Liver (tissue), 9 donors: ENCODE data around the gene PSD4. TPM values are rescaled to one million over a fixed set of nuclear protein-coding genes. Genes with fewer than 3 reads are reported as not detected.

Source experiments
- DNase-seq: peaks from one replicate; pipeline ENCODE4 v3.0.0-alpha.2; 2017; ENCODE audit warnings: low spot score
- H3K27ac ChIP-seq, 2 donors: one replicate each; pipeline ENCODE4 v1.7.0; 2013; ENCODE audit warnings: inconsistent platforms in 2 of 2, low read length in 2 of 2, control low read depth in 1 of 2, low read depth in 1 of 2, mild to moderate bottlenecking in 1 of 2
- H3K27me3 ChIP-seq, 4 donors: one replicate each; pipeline versions ENCODE4 v1.6.1 to v1.7.0; 2013; ENCODE audit warnings: low read length in 3 of 4, inconsistent platforms in 1 of 4, mild to moderate bottlenecking in 1 of 4, moderate library complexity in 1 of 4; ENCODE audit not compliant: control insufficient read depth in 4 of 4, insufficient read depth in 4 of 4
- H3K36me3 ChIP-seq, 4 donors: one replicate each; pipeline versions ENCODE4 v1.6.1 to v1.7.0; 2013; ENCODE audit warnings: low read length in 3 of 4, mild to moderate bottlenecking in 3 of 4, low read depth in 1 of 4, moderate library complexity in 1 of 4; ENCODE audit not compliant: control insufficient read depth in 4 of 4, insufficient read depth in 3 of 4
- H3K4me1 ChIP-seq, 4 donors: one replicate each; pipeline versions ENCODE4 v1.6.1 to v1.7.0; 2013; ENCODE audit warnings: low read length in 3 of 4, mild to moderate bottlenecking in 3 of 4, moderate library complexity in 1 of 4; ENCODE audit not compliant: control insufficient read depth in 4 of 4, insufficient read depth in 4 of 4
- H3K4me3 ChIP-seq, 3 donors: one replicate each; pipeline versions ENCODE4 v1.6.1 to v1.7.0; 2013; ENCODE audit warnings: low read length in 3 of 3, control low read depth in 1 of 3, low read depth in 1 of 3, mild to moderate bottlenecking in 1 of 3
- H3K9ac ChIP-seq, 2 donors: one replicate each; pipeline ENCODE4 v1.7.0; 2013; ENCODE audit warnings: low read length in 2 of 2, mild to moderate bottlenecking in 2 of 2, moderate library complexity in 2 of 2, control low read depth in 1 of 2, low read depth in 1 of 2
- H3K9me3 ChIP-seq, 4 donors: one replicate each; pipeline versions ENCODE4 v1.6.1 to v1.7.0; 2013; ENCODE audit warnings: low read length in 3 of 4; ENCODE audit not compliant: control insufficient read depth in 4 of 4
- EGR1 ChIP-seq, 2 donors: IDR thresholded peaks; 2 replicates each; pipeline ENCODE4 v1.6.1; 2016 to 2018; ENCODE audit warnings: antibody characterized with exemption in 2 of 2, low read depth in 2 of 2
- FOXA1 ChIP-seq: IDR thresholded peaks from 2 replicates; pipeline ENCODE4 v1.6.1; 2016; ENCODE audit warnings: antibody characterized with exemption
- FOXA2 ChIP-seq: IDR thresholded peaks from 2 replicates; pipeline ENCODE4 v1.6.1; 2016; ENCODE audit warnings: antibody characterized with exemption
- GABPA ChIP-seq, 2 donors: IDR thresholded peaks in 1 of 2; conservative IDR thresholded peaks in 1 of 2; 2 replicates each; pipeline ENCODE4 v1.6.1; 2016; ENCODE audit warnings: antibody characterized with exemption in 2 of 2, mild to moderate bottlenecking in 1 of 2, moderate library complexity in 1 of 2
- HNF4A ChIP-seq, 2 donors: conservative IDR thresholded peaks; 2 replicates each; pipeline ENCODE4 v1.6.1; 2016; ENCODE audit warnings: antibody characterized with exemption in 2 of 2, mild to moderate bottlenecking in 2 of 2
- HNF4G ChIP-seq: IDR thresholded peaks from 2 replicates; pipeline ENCODE4 v1.6.1; 2016; ENCODE audit warnings: antibody characterized with exemption
- JUND ChIP-seq, 2 donors: IDR thresholded peaks; 2 replicates each; pipeline ENCODE4 v1.6.1; 2016; ENCODE audit warnings: antibody characterized with exemption in 2 of 2
- NR2F2 ChIP-seq: IDR thresholded peaks from 2 replicates; pipeline ENCODE4 v1.6.1; 2016; ENCODE audit warnings: antibody characterized with exemption
- RAD21 ChIP-seq, 2 donors: IDR thresholded peaks; 2 replicates each; pipeline ENCODE4 v1.6.1; 2016; ENCODE audit warnings: antibody characterized with exemption in 2 of 2, mild to moderate bottlenecking in 2 of 2
- RXRA ChIP-seq, 2 donors: IDR thresholded peaks; 2 replicates each; pipeline ENCODE4 v1.6.1; 2017 to 2018; ENCODE audit warnings: antibody characterized with exemption in 2 of 2, mild to moderate bottlenecking in 1 of 2
- SP1 ChIP-seq: IDR thresholded peaks from 2 replicates; pipeline ENCODE4 v1.6.1; 2018; ENCODE audit warnings: antibody characterized with exemption, mild to moderate bottlenecking
- TAF1 ChIP-seq: conservative IDR thresholded peaks from 2 replicates; pipeline ENCODE4 v1.6.1; 2016; ENCODE audit warnings: antibody characterized with exemption, mild to moderate bottlenecking
- YY1 ChIP-seq: IDR thresholded peaks from 2 replicates; pipeline ENCODE4 v1.6.1; 2016; ENCODE audit warnings: antibody characterized with exemption, mild to moderate bottlenecking
- WGBS: extraction: QIAGEN DNeasy Blood & Tissue Kit; methylation state at CpG from one replicate; pipeline ENCODE4 v1.1.7; 2013; 5-methylcytosine and 5-hydroxymethylcytosine counted together
- polyA plus RNA-seq, 2 donors: library from polyadenylated mRNA; stranded (reverse) in 1 of 2; unstranded in 1 of 2; fragments of 200-250 nt in 1 of 2; fragments of >200 nt in 1 of 2; fragmentation: Nextera tagmentation in 1 of 2; extraction: Ambion mirVana in 1 of 2; gene quantifications; one replicate each; pipeline versions ENCODE4 v1.2.1 to v1.2.3, GENCODE V29; 2013 to 2015
- total RNA-seq, 2 donors: library from RNA; depleted of rRNA; stranded (reverse); fragments of >200 nt; gene quantifications; one replicate each; pipeline ENCODE4 v1.2.3, GENCODE V29; 2014
- TF ChIP-seq, protein P1 (sequence below): IDR thresholded peaks from 2 replicates; pipeline ENCODE4 v1.6.1; 2016; ENCODE audit warnings: antibody characterized with exemption, mild to moderate bottlenecking
- TF ChIP-seq, protein P2 (sequence below): fragments of 150-350 bp; IDR thresholded peaks from 2 replicates; pipeline ENCODE4 v1.5.1; 2017; ENCODE audit warnings: improper control_type of control experiment, low read depth, low read length; ENCODE audit not compliant: missing input control
- TF ChIP-seq, protein P3 (sequence below): IDR thresholded peaks from 2 replicates; pipeline ENCODE4 v1.6.1; 2016; ENCODE audit warnings: antibody characterized with exemption
- TF ChIP-seq, protein P4 (sequence below): IDR thresholded peaks from 2 replicates; pipeline ENCODE4 v1.6.1; 2016; ENCODE audit warnings: antibody characterized with exemption
- TF ChIP-seq, protein P5 (sequence below): IDR thresholded peaks from 2 replicates; pipeline ENCODE4 v1.6.1; 2016; ENCODE audit warnings: antibody characterized with exemption
- donor health status: healthy.
- donor health status: healthy.
- donor health status: healthy.
- donor health status: healthy.
- donor health status: healthy.

PSD4 gene
- total and polyA plus RNA-seq, 4 donors = 16.4 to 83.2 (median 34.4) TPM

DNA sequence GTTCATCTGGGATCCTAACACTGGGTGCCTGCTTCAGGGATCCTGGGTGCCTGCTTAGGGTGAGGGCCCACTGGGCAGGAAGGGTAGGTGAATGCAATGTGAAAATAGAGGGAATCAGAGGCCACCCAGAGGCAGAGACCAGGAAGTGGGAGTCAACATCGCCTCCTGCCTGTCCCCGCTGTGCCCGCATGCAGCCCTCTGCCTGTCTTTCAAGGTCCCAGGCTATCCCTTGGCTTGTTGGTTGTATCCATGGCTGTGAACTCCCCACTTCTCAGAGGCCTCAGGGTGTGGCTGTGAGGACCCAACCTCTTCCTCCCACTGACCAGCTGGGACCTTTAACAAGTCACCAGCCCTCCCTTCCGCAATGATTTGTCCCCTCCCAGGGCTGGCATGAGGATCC is 26.5 kb downstream of the PSD4 start:
- no peak for DNase-seq
- H3K4me3 ChIP-seq = no peak overlapping the region
- 90% methylated on average over 4 of the region's 4 CpGs for WGBS
- peaks cover 4 to 30% (median 15%) of the 10 kb centered on the region in 4 donors for H3K4me1 ChIP-seq
- peak overlapping the region in 1 of 2 donors; percentile 33 for H3K27ac ChIP-seq
- TF ChIP-seq YY1 (no peak), GABPA (IDR thresholded peaks at IDR 0.05 in 1 of 2, conservative IDR thresholded peaks at IDR 0.05 in 1 of 2) (no peak), RAD21 (IDR thresholded peaks at IDR 0.05) (peak in 1 of 2 donors; percentile 40), HNF4G (no peak), HNF4A (conservative IDR thresholded peaks at IDR 0.05) (no peak), TAF1 (no peak), FOXA2 (no peak), FOXA1 (no peak), NR2F2 (no peak), SP1 (no peak), EGR1 (IDR thresholded peaks at IDR 0.05; ENCODE audit: low read depth in 2 of 2) (no peak), JUND (IDR thresholded peaks at IDR 0.05) (no peak)
- TF ChIP-seq, protein P1, sequence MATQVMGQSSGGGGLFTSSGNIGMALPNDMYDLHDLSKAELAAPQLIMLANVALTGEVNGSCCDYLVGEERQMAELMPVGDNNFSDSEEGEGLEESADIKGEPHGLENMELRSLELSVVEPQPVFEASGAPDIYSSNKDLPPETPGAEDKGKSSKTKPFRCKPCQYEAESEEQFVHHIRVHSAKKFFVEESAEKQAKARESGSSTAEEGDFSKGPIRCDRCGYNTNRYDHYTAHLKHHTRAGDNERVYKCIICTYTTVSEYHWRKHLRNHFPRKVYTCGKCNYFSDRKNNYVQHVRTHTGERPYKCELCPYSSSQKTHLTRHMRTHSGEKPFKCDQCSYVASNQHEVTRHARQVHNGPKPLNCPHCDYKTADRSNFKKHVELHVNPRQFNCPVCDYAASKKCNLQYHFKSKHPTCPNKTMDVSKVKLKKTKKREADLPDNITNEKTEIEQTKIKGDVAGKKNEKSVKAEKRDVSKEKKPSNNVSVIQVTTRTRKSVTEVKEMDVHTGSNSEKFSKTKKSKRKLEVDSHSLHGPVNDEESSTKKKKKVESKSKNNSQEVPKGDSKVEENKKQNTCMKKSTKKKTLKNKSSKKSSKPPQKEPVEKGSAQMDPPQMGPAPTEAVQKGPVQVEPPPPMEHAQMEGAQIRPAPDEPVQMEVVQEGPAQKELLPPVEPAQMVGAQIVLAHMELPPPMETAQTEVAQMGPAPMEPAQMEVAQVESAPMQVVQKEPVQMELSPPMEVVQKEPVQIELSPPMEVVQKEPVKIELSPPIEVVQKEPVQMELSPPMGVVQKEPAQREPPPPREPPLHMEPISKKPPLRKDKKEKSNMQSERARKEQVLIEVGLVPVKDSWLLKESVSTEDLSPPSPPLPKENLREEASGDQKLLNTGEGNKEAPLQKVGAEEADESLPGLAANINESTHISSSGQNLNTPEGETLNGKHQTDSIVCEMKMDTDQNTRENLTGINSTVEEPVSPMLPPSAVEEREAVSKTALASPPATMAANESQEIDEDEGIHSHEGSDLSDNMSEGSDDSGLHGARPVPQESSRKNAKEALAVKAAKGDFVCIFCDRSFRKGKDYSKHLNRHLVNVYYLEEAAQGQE = no peak
- TF ChIP-seq, protein P2, sequence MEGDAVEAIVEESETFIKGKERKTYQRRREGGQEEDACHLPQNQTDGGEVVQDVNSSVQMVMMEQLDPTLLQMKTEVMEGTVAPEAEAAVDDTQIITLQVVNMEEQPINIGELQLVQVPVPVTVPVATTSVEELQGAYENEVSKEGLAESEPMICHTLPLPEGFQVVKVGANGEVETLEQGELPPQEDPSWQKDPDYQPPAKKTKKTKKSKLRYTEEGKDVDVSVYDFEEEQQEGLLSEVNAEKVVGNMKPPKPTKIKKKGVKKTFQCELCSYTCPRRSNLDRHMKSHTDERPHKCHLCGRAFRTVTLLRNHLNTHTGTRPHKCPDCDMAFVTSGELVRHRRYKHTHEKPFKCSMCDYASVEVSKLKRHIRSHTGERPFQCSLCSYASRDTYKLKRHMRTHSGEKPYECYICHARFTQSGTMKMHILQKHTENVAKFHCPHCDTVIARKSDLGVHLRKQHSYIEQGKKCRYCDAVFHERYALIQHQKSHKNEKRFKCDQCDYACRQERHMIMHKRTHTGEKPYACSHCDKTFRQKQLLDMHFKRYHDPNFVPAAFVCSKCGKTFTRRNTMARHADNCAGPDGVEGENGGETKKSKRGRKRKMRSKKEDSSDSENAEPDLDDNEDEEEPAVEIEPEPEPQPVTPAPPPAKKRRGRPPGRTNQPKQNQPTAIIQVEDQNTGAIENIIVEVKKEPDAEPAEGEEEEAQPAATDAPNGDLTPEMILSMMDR = peak; percentile 2
- TF ChIP-seq, protein P3, sequence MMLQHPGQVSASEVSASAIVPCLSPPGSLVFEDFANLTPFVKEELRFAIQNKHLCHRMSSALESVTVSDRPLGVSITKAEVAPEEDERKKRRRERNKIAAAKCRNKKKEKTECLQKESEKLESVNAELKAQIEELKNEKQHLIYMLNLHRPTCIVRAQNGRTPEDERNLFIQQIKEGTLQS = no peak
- H3K27me3 ChIP-seq = no peaks in the 10 kb centered on the region
- no peak overlapping the region for H3K9ac ChIP-seq
- no peaks in the 10 kb centered on the region for H3K9me3 ChIP-seq
- H3K36me3 ChIP-seq = peaks cover 2 to 34% (median 22%) of the 10 kb centered on the region in 4 donors

DNA sequence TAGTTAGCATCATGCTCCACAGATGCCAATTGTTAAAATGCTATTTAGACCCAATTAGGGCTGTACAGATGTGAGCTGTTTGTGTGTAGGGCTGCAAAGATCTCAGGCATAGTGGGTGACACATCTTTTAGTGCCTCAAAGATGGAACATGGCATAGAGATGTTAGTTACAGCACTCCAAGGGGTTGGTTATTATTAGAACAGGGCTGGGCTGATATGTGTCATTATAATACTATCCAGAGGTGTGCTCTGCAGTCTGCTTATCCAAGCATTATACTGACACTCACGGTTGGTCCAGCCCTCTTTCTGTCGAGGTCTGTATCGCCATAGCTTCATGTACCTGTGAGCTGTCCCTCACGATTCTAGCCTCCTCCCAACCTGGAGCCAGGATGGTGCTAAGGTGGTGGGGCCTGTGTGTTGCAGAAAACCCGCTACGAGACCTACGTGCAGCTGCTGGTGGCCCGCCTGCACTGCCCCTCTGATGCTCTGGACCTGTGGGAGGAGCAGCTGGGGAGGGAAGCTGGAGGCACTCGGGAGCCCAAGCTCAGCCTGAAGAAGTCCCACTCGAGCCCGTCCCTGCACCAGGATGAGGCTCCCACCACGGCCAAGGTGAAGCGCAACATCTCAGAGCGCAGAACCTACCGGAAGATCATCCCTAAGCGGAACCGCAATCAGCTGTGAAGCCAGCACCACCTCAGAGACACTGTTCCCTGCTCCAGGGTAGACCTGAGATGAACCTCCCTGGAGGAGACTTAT is 27.1 kb downstream of the PSD4 start:
- H3K4me3 ChIP-seq = no peak overlapping the region
- TF ChIP-seq SP1 = no peak
- TF ChIP-seq FOXA2 = no peak
- no peak for TF ChIP-seq FOXA1
- TF ChIP-seq HNF4A (conservative IDR thresholded peaks at IDR 0.05) = no peak
- TF ChIP-seq GABPA (IDR thresholded peaks at IDR 0.05 in 1 of 2, conservative IDR thresholded peaks at IDR 0.05 in 1 of 2) = no peak
- TF ChIP-seq HNF4G = no peak
- TF ChIP-seq, protein P4, sequence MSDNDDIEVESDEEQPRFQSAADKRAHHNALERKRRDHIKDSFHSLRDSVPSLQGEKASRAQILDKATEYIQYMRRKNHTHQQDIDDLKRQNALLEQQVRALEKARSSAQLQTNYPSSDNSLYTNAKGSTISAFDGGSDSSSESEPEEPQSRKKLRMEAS = no peak
- TF ChIP-seq, protein P5, sequence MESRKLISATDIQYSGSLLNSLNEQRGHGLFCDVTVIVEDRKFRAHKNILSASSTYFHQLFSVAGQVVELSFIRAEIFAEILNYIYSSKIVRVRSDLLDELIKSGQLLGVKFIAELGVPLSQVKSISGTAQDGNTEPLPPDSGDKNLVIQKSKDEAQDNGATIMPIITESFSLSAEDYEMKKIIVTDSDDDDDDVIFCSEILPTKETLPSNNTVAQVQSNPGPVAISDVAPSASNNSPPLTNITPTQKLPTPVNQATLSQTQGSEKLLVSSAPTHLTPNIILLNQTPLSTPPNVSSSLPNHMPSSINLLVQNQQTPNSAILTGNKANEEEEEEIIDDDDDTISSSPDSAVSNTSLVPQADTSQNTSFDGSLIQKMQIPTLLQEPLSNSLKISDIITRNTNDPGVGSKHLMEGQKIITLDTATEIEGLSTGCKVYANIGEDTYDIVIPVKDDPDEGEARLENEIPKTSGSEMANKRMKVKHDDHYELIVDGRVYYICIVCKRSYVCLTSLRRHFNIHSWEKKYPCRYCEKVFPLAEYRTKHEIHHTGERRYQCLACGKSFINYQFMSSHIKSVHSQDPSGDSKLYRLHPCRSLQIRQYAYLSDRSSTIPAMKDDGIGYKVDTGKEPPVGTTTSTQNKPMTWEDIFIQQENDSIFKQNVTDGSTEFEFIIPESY = no peak
- no peak for TF ChIP-seq JUND (IDR thresholded peaks at IDR 0.05)
- TF ChIP-seq EGR1 (IDR thresholded peaks at IDR 0.05; ENCODE audit: low read depth in 2 of 2) = no peak
- TF ChIP-seq, protein P3 = no peak
- TF ChIP-seq NR2F2 = no peak
- TF ChIP-seq RAD21 (IDR thresholded peaks at IDR 0.05) = no peak
- TF ChIP-seq, protein P2 = no peak
- TF ChIP-seq RXRA (IDR thresholded peaks at IDR 0.05) = no peak
- no peak for TF ChIP-seq TAF1
- TF ChIP-seq YY1 = no peak
- no peak overlapping the region for H3K27ac ChIP-seq
- 92% methylated on average over 17 of the region's 17 CpGs for WGBS
- no peaks in the 10 kb centered on the region for H3K9me3 ChIP-seq
- no peaks in the 10 kb centered on the region for H3K27me3 ChIP-seq
- H3K9ac ChIP-seq = no peak overlapping the region
- peaks cover 2 to 30% (median 17%) of the 10 kb centered on the region in 4 donors for H3K36me3 ChIP-seq
- peaks cover 7 to 30% (median 15%) of the 10 kb centered on the region in 4 donors for H3K4me1 ChIP-seq
- DNase-seq = no peak
